NCI-H2227 treated with DMSO at 0.1 percent for 48 hours (cell line): ENCODE measurements around the gene PHF2.
A peak's percentile ranks its signal among the peaks of the same experiment; 100 is the strongest.

ENCODE experiments used
- DNase-seq: peaks from one replicate; lab custom pipeline; 2025; lab: John Stamatoyannopoulos, UW

Gene PHF2

GRCh38 chr9:93576258-93577077 lies at the start of gene PHF2:
TSS of gene PHF2 (plus strand) at chr9:93576584. CDS start at chr9:93576774, 190 bp downstream.
- no peak for DNase-seq

- DNase-seq, result no peak
These were observed 45.0 kb upstream of the PHF2 start for GRCh38 chr9:93531374-93531773.

- DNase-seq, result no peak
These were observed 44.2 kb upstream of the PHF2 start for GRCh38 chr9:93532141-93532540.

GRCh38 chr9:93533863-93534262 lies 42.5 kb upstream of the PHF2 start:
- no peak for DNase-seq

- no peak for DNase-seq
These were observed 40.2 kb upstream of the PHF2 start for GRCh38 chr9:93536167-93536566.

- no peak for DNase-seq
These were observed 39.5 kb upstream of the PHF2 start for GRCh38 chr9:93536874-93537273.

GRCh38 chr9:93540305-93540704 lies 36.1 kb upstream of the PHF2 start:
- DNase-seq, result no peak

GRCh38 chr9:93541005-93541404 lies 35.4 kb upstream of the PHF2 start:
- no peak for DNase-seq

- DNase-seq, result no peak
These were observed 34.6 kb upstream of the PHF2 start for GRCh38 chr9:93541581-93542349.

GRCh38 chr9:93543117-93543516 lies 33.3 kb upstream of the PHF2 start:
- no peak for DNase-seq

GRCh38 chr9:93546356-93546755 lies 30.0 kb upstream of the PHF2 start:
- DNase-seq, result no peak

GRCh38 chr9:93549611-93550010 lies 26.8 kb upstream of the PHF2 start:
- DNase-seq, result no peak

- DNase-seq, result no peak
These were observed 23.5 kb upstream of the PHF2 start for GRCh38 chr9:93552923-93553322.

GRCh38 chr9:93555370-93555769 lies 21.0 kb upstream of the PHF2 start:
- DNase-seq, result no peak

GRCh38 chr9:93557366-93558137 lies 18.8 kb upstream of the PHF2 start:
- DNase-seq, result no peak

GRCh38 chr9:93558503-93558902 lies 17.9 kb upstream of the PHF2 start:
- DNase-seq, result no peak

GRCh38 chr9:93560991-93561390 lies 15.4 kb upstream of the PHF2 start:
- DNase-seq, result no peak

GRCh38 chr9:93562157-93562556 lies 14.2 kb upstream of the PHF2 start:
- no peak for DNase-seq

- no peak for DNase-seq
These were observed 11.3 kb upstream of the PHF2 start for GRCh38 chr9:93565089-93565488.

- peak; percentile 89 for DNase-seq
These were observed 9.7 kb upstream of the PHF2 start for GRCh38 chr9:93566408-93567270.

GRCh38 chr9:93567271-93567959 lies 9.0 kb upstream of the PHF2 start:
- peak; percentile 22 for DNase-seq
